OCI-LY3 (cell line): ENCODE measurements around the gene ADA.

Experiments
- H2AFZ ChIP-seq: fragments of 200-600, 300-600 bp; shearing (Covaris generic); 2 replicates; pipeline ENCODE4 v1.6.0; 2014; ENCODE audit warnings: antibody characterized with exemption, low read depth, low read length
- H3K27ac ChIP-seq: fragments of 200-600, 300-600 bp; sonication (generic); 2 replicates; pipeline ENCODE4 v1.5.1; 2014; ENCODE audit warnings: mild to moderate bottlenecking, low read length, moderate library complexity, mixed read lengths
- H3K27me3 ChIP-seq: fragments of 200-600, 300-600 bp; sonication (generic); 2 replicates; pipeline ENCODE4 v1.6.1; 2014; ENCODE audit warnings: low read depth, low read length, mixed read lengths
- H3K36me3 ChIP-seq: fragments of 200-600, 300-600 bp; sonication (generic); replicated peaks from 2 replicates; pipeline ENCODE3; 2014; ENCODE audit warnings: low read depth, low read length, mixed read lengths
- H3K4me1 ChIP-seq: fragments of 300-600, 200-600 bp; sonication (generic); 2 replicates; pipeline ENCODE4 v1.6.1; 2014; ENCODE audit warnings: low read length, mixed read lengths
- H3K4me2 ChIP-seq: fragments of 200-600, 300-600 bp; sonication (generic); 2 replicates; pipeline ENCODE4 v1.6.1; 2014; ENCODE audit warnings: low read length, mixed read lengths
- H3K4me3 ChIP-seq: fragments of 300-600, 200-600 bp; sonication (generic); 2 replicates; pipeline ENCODE4 v1.5.1; 2014; ENCODE audit warnings: antibody characterized with exemption, mild to moderate bottlenecking, low read length, moderate library complexity
- H3K79me2 ChIP-seq: fragments of 300-600, 200-600 bp; shearing (Covaris generic); 2 replicates; pipeline ENCODE4 v1.6.1; 2014; ENCODE audit warnings: mild to moderate bottlenecking, low read length, mixed read lengths
- H3K9ac ChIP-seq: fragments of 300-600, 200-600 bp; shearing (Covaris generic); 2 replicates; pipeline ENCODE4 v1.6.0; 2014; ENCODE audit warnings: mild to moderate bottlenecking, low read length, moderate library complexity
- H3K9me3 ChIP-seq: fragments of 200-600, 300-600 bp; shearing (Covaris generic); 2 replicates; pipeline ENCODE4 v1.6.1; 2014; ENCODE audit warnings: low read length, mixed read lengths; ENCODE audit not compliant: insufficient read depth
- H4K20me1 ChIP-seq: fragments of 200-600, 300-600 bp; sonication (generic); 2 replicates; pipeline ENCODE4 v1.6.1; 2016; ENCODE audit warnings: low read length, mixed read lengths; ENCODE audit not compliant: insufficient read depth
- CTCF ChIP-seq: fragments of 200-600, 300-600 bp; sonication (generic); IDR thresholded peaks from 2 replicates; pipeline ENCODE4 v1.5.1; 2014; ENCODE audit warnings: antibody characterized with exemption, low read length, low read depth
- EZH2phosphoT487 ChIP-seq: fragments of 200-600 bp; shearing (Covaris generic); IDR thresholded peaks from 2 replicates; pipeline ENCODE4 v1.6.1; 2018; ENCODE audit warnings: antibody characterized with exemption, mixed run types, low read depth

ADA gene

DNA sequence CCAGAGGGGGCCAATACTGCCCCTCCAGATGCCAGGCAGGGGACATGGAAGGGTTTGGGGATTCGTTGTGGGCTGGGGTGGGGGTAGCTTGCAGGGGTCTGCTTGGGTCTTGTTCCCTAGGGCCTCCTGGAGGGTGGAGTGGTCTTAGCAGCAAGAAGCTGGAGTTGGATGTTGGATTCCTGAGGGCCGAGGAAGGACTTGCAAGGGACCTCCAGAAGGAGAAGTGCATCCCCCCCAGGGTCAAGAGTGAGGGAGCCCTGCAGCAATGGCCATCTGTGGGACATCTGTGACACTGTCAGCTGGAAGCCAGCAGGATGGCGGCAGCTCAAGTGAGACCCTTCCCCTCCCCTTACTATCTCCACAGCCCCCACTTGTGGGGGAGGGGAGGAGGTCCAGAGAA is 38.3 kb upstream of the ADA start:
- TF ChIP-seq EZH2phosphoT487 (no peak), CTCF (no peak)
- H3K9ac ChIP-seq: no peak overlapping the region
- H3K9me3 ChIP-seq: peaks cover 9% of the 10 kb centered on the region; the same call in 1 of the 2 replicates
- no peak overlapping the region for H2AFZ ChIP-seq
- H3K4me2 ChIP-seq: no peak overlapping the region
- no peaks in the 10 kb centered on the region for H3K79me2 ChIP-seq
- H3K4me1 ChIP-seq: peaks cover 4% of the 10 kb centered on the region; the same call in 1 of the 2 replicates
- no peak overlapping the region for H3K27ac ChIP-seq
- H3K36me3 ChIP-seq: no peaks in the 10 kb centered on the region
- H3K27me3 ChIP-seq: peaks cover 30% of the 10 kb centered on the region
- H3K4me3 ChIP-seq: no peak overlapping the region
- no peaks in the 10 kb centered on the region for H4K20me1 ChIP-seq

GRCh38 chr20:44688053-44688625 is 36.6 kb upstream of the ADA start:
- Histone ChIP-seq H3K9me3 (peaks cover 9% of the 10 kb centered on the region; the same call in 1 of the 2 replicates), H2AFZ (no peak overlapping the region), H3K27me3 (peaks cover 30% of the 10 kb centered on the region), H3K36me3 (no peaks in the 10 kb centered on the region), H3K79me2 (no peaks in the 10 kb centered on the region), H3K4me1 (peaks cover 8% of the 10 kb centered on the region), H3K4me2 (no peak overlapping the region), H3K27ac (no peak overlapping the region), H3K9ac (no peak overlapping the region), H4K20me1 (no peaks in the 10 kb centered on the region), H3K4me3 (no peak overlapping the region)
- TF ChIP-seq EZH2phosphoT487: no peak
- TF ChIP-seq CTCF: no peak

DNA sequence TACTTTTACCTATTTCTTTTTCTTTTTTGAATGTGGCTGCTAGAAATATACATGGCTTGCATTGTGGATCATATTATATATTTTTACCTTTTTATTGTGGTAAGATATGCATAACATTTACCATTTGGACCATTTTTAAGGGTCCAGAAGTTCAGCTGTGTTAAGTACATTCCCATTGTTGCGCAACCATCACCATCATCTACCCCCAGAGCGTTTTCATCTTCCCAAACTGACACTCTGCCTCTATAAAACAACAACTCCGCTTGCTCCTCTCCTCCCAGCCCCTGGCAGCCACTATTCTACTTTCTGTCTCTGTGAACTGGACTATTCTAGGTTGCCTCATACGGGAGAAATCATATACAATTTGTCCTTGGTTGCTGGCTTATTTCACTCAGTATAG is 35.4 kb upstream of the ADA start:
- Histone ChIP-seq H3K27me3 (peaks cover 24% of the 10 kb centered on the region), H3K27ac (no peak overlapping the region), H3K9ac (no peak overlapping the region), H4K20me1 (no peaks in the 10 kb centered on the region), H3K4me3 (no peak overlapping the region), H3K36me3 (no peaks in the 10 kb centered on the region), H3K79me2 (no peaks in the 10 kb centered on the region), H3K4me2 (no peak overlapping the region), H3K4me1 (peaks cover 8% of the 10 kb centered on the region), H2AFZ (no peak overlapping the region), H3K9me3 (peaks cover 7% of the 10 kb centered on the region; the same call in 1 of the 2 replicates)
- TF ChIP-seq CTCF: no peak
- TF ChIP-seq EZH2phosphoT487: no peak

- TF ChIP-seq CTCF: no peak
- no peak for TF ChIP-seq EZH2phosphoT487
- H3K27me3 ChIP-seq: peaks cover 16% of the 10 kb centered on the region
- H3K79me2 ChIP-seq: no peaks in the 10 kb centered on the region
- no peaks in the 10 kb centered on the region for H4K20me1 ChIP-seq
- H2AFZ ChIP-seq: peak overlapping the region; percentile 53
- H3K4me3 ChIP-seq: peak overlapping the region; percentile 41
- H3K27ac ChIP-seq: no peak overlapping the region
- no peak overlapping the region for H3K9ac ChIP-seq
- H3K9me3 ChIP-seq: 0 out of 2 replicates have a peak, but pooled peaks cover 5% of the 10 kb centered on the region
- H3K36me3 ChIP-seq: no peaks in the 10 kb centered on the region
- peak overlapping the region; percentile 62 for H3K4me2 ChIP-seq
- peaks cover 8% of the 10 kb centered on the region for H3K4me1 ChIP-seq
Observed at GRCh38 chr20:44684047-44684967, 32.8 kb upstream of the ADA start.
